ENCODE results near the gene CD160.
"Not testable (repeated sequence)": the region's sequence is repeated elsewhere in the genome, so short reads cannot be mapped to it uniquely, and the experiment has no call there.

CD160 gene

GRCh38 chr1:145710291-145711027, 8.8 kb upstream of the CD160 start:
- DNase-seq: no peak

- DNase-seq: no peak
Observed at GRCh38 chr1:145711213-145711651, 8.1 kb upstream of the CD160 start.

GRCh38 chr1:145714524-145715111, 4.7 kb upstream of the CD160 start:
- no peak for DNase-seq

- DNase-seq: no peak
Observed at GRCh38 chr1:145716641-145717345, 2.5 kb upstream of the CD160 start.

GRCh38 chr1:145717833-145718232, 1.5 kb upstream of the CD160 start:
- no peak for DNase-seq

- DNase-seq: not testable (repeated sequence)
Observed at GRCh38 chr1:145718465-145718864, 834 bp upstream of the CD160 start.

- DNase-seq: no peak
Observed at GRCh38 chr1:145720556-145720877, 1.2 kb downstream of the CD160 start.

- peak; percentile 62 for DNase-seq
Observed at GRCh38 chr1:145720878-145721671, 1.8 kb downstream of the CD160 start.

- DNase-seq: not testable (repeated sequence)
Observed at GRCh38 chr1:145726193-145726592, 6.9 kb downstream of the CD160 start.

GRCh38 chr1:145729196-145729595, 9.9 kb downstream of the CD160 start:
- DNase-seq: no peak

- DNase-seq: no peak
Observed at GRCh38 chr1:145729666-145730436, 10.6 kb downstream of the CD160 start.

- no peak for DNase-seq
Observed at GRCh38 chr1:145730467-145730866, 11.2 kb downstream of the CD160 start.

- DNase-seq: no peak
Observed at GRCh38 chr1:145730900-145731299, 11.6 kb downstream of the CD160 start.

- no peak for DNase-seq
Observed at GRCh38 chr1:145736191-145736590, 16.9 kb downstream of the CD160 start.

GRCh38 chr1:145740269-145740668, 21.0 kb downstream of the CD160 start:
- no peak for DNase-seq

GRCh38 chr1:145747398-145748247, 28.3 kb downstream of the CD160 start:
- no peak for DNase-seq

GRCh38 chr1:145750426-145750825, 31.1 kb downstream of the CD160 start:
- no peak for DNase-seq

- no peak for DNase-seq
Observed at GRCh38 chr1:145751491-145752037, 32.3 kb downstream of the CD160 start.

- DNase-seq: no peak
Observed at GRCh38 chr1:145757420-145757819, 38.1 kb downstream of the CD160 start.

GRCh38 chr1:145758116-145758515, 38.8 kb downstream of the CD160 start:
- DNase-seq: no peak

GRCh38 chr1:145758575-145758974, 39.3 kb downstream of the CD160 start:
- DNase-seq: no peak

Data from CD4-positive, alpha-beta T cell treated with Interferon gamma for 1 hour (primary cell).